Spleen (tissue), 7 donors: ENCODE measurements around the gene SLC25A43.

ENCODE experiments used
- POLR2A ChIP-seq, 3 donors: fragments of 450-650 bp; IDR thresholded peaks; one replicate each; pipeline ENCODE4 v1.5.1; 2017; ENCODE audit warnings: antibody characterized with exemption in 3 of 3, mild to moderate bottlenecking in 1 of 3
- TF ChIP-seq, protein P1 (sequence below), 11 experiments: fragments of 200-600 bp in 7 of 11; fragments of 450-650 bp in 4 of 11; sonication (generic) in 4 of 11; IDR thresholded peaks in 8 of 11; conservative IDR thresholded peaks in 3 of 11; 1 replicate in 7 of 11; 2 replicates in 4 of 11; pipeline versions ENCODE4 v1.4.0 to v1.8.0; 2016 to 2021; ENCODE audit warnings: antibody characterized with exemption in 11 of 11, inconsistent platforms in 4 of 11, mild to moderate bottlenecking in 1 of 11
- donor health status: DM: no; HTN: no; CAD: no; lungs with moderate emphysema.
- donor health status: DM: no; HTN: no; CAD: no.
- donor health status: DM: no; HTN: no; CAD: no.

DNA sequence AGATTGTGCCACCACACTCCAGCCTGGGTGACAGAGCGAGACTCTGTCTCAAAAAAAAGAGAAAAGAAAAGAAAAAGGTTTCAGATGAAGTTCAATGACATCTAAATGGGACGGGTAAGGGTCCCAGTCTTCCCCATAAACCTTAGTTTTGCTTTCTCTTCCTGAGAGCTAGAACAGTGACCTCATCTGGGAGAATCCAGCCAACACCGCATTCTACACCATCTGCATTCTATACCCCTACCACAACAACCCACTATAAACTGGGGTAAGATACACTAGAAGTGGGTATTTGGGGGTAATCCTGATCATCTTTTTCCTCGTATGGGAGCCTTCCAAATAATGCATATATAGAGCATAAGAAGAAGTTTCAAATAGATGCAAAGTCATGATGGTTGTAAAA is 18.2 kb downstream of the SLC25A43 start:
- TF ChIP-seq POLR2A (IDR thresholded peaks at IDR 0.05), result no peak
- TF ChIP-seq, protein P1, sequence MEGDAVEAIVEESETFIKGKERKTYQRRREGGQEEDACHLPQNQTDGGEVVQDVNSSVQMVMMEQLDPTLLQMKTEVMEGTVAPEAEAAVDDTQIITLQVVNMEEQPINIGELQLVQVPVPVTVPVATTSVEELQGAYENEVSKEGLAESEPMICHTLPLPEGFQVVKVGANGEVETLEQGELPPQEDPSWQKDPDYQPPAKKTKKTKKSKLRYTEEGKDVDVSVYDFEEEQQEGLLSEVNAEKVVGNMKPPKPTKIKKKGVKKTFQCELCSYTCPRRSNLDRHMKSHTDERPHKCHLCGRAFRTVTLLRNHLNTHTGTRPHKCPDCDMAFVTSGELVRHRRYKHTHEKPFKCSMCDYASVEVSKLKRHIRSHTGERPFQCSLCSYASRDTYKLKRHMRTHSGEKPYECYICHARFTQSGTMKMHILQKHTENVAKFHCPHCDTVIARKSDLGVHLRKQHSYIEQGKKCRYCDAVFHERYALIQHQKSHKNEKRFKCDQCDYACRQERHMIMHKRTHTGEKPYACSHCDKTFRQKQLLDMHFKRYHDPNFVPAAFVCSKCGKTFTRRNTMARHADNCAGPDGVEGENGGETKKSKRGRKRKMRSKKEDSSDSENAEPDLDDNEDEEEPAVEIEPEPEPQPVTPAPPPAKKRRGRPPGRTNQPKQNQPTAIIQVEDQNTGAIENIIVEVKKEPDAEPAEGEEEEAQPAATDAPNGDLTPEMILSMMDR (IDR thresholded peaks at IDR 0.05 in 8 of 11, conservative IDR thresholded peaks at IDR 0.05 in 3 of 11), result no peak
